Left ventricle myocardium inferior (tissue), 1 donor: ENCODE measurements around the gene YY1. TPM values are rescaled to one million over a fixed set of nuclear protein-coding genes. Genes with fewer than 3 reads are reported as not detected.

Experiments used
- DNase-seq: peaks from one replicate; pipeline ENCODE4 v3.0.0-alpha.2; 2020
- H3K27ac ChIP-seq: fragments of 200-600 bp; replicated peaks from 2 replicates; pipeline ENCODE4 v1.8.0; 2021
- H3K27me3 ChIP-seq: fragments of 200-600 bp; 2 replicates; pipeline ENCODE4 v1.8.0; 2021; ENCODE audit warnings: low read depth
- H3K36me3 ChIP-seq: fragments of 200-600 bp; 2 replicates; pipeline ENCODE4 v1.8.0; 2021
- H3K4me1 ChIP-seq: fragments of 200-600 bp; 2 replicates; pipeline ENCODE4 v1.8.0; 2021
- H3K4me3 ChIP-seq: fragments of 200-600 bp; 2 replicates; pipeline ENCODE4 v1.8.0; 2021; ENCODE audit warnings: mild to moderate bottlenecking, moderate library complexity
- H3K9me3 ChIP-seq: fragments of 200-600 bp; replicated peaks from 2 replicates; pipeline ENCODE4 v1.8.0; 2021
- CTCF ChIP-seq: fragments of 200-600 bp; IDR thresholded peaks from 2 replicates; pipeline ENCODE4 v1.8.0; 2021; ENCODE audit warnings: antibody characterized with exemption, mild to moderate bottlenecking, borderline replicate concordance
- intact Hi-C: fragments of 100-400 bp; cut with micrococcal nuclease; formaldehyde crosslinking; loops from one replicate; pipeline ENCODE4 v1.11.0; 2022
- total RNA-seq: library from RNA; stranded (reverse); fragmentation: NEBNext Ultra II Directional; extraction: Animal tissue kit (Norgen Biotek cat#: 25700); gene quantifications from one replicate; pipeline ENCODE4 v1.2.1, GENCODE V29; 2021
- donor health status: DM: no; HTN: yes; CAD: no; lungs with severe emphysema.

The YY1 gene
- total RNA-seq, 1 donor from 2014 or later = 44.7 TPM

DNA sequence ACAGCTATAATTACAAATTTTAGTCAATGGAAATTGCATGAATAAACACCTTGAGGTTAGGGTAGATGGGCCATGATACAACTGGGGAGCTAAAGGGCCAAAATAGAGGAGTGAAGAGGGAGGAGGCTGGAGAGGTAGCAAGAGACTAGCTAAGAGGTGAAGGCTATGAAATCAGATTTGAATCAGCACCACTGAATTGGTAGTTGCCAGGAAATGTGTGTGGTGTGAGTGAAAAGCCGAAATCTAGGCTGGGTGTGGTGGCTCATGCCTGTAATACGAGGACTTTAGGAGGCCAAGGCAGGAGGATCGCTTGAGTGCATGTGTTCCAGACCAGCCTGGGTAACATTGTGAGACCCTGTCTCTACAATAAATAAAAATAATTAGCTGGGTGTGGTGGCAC is 22.7 kb downstream of the YY1 start:
- Histone ChIP-seq H3K4me3 (no peak overlapping the region), H3K4me1 (peaks cover 61% of the 10 kb centered on the region), H3K27me3 (no peaks in the 10 kb centered on the region), H3K36me3 (peaks cover 18% of the 10 kb centered on the region), H3K27ac (peak overlapping the region; percentile 50), H3K9me3 (no peaks in the 10 kb centered on the region)
- intact Hi-C loops = no loop called here
- no peak for TF ChIP-seq CTCF
- DNase-seq = no peak

- no peak overlapping the region for H3K4me3 ChIP-seq
- DNase-seq = no peak
- H3K27ac ChIP-seq = peak overlapping the region; percentile 50
- intact Hi-C loops = no loop called here
- H3K27me3 ChIP-seq = no peaks in the 10 kb centered on the region
- peaks cover 18% of the 10 kb centered on the region for H3K36me3 ChIP-seq
- H3K9me3 ChIP-seq = no peaks in the 10 kb centered on the region
- TF ChIP-seq CTCF = no peak
- peaks cover 53% of the 10 kb centered on the region for H3K4me1 ChIP-seq
These were observed 23.6 kb downstream of the YY1 start for GRCh38 chr14:100262545-100262944.

DNA sequence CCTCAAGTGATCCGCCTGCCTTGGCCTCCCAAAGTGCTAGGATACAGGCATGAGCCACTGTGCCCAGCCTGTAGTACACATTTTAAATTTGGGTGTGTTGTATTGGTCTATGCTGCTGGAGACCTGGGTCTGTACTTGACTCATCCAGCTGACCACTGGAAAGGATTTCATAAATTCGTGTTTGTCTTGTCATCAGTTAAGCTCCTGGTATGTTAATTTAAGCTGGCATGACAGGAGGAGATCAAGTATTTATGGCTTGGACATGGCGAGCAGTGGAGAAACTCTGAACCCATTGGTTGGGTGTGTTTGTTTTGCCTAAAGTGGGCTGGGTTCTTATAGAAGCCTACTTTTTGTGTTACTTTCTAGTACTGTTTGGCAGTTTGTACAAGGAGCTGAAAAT is 24.2 kb downstream of the YY1 start:
- peaks cover 18% of the 10 kb centered on the region for H3K36me3 ChIP-seq
- intact Hi-C loops = no loop called here
- no peak overlapping the region for H3K4me3 ChIP-seq
- H3K4me1 ChIP-seq = peaks cover 53% of the 10 kb centered on the region
- H3K27me3 ChIP-seq = no peaks in the 10 kb centered on the region
- H3K9me3 ChIP-seq = no peaks in the 10 kb centered on the region
- peak overlapping the region; percentile 50 for H3K27ac ChIP-seq
- no peak for DNase-seq
- no peak for TF ChIP-seq CTCF

GRCh38 chr14:100267990-100268389 is 29.0 kb downstream of the YY1 start:
- H3K4me3 ChIP-seq = no peak overlapping the region
- intact Hi-C loops = no loop called here

GRCh38 chr14:100268591-100269207 is 29.8 kb downstream of the YY1 start:
- no peaks in the 10 kb centered on the region for H3K27me3 ChIP-seq
- H3K36me3 ChIP-seq = peaks cover 9% of the 10 kb centered on the region
- H3K27ac ChIP-seq = peak overlapping the region; percentile 1
- no peak for DNase-seq
- H3K4me1 ChIP-seq = peaks cover 49% of the 10 kb centered on the region
- intact Hi-C loops = no loop called here
- H3K9me3 ChIP-seq = no peaks in the 10 kb centered on the region
- no peak for TF ChIP-seq CTCF
- no peak overlapping the region for H3K4me3 ChIP-seq

More at GRCh38 chr14:100267990-100268389, 29.0 kb downstream of the YY1 start:
- Histone ChIP-seq H3K27me3 (no peaks in the 10 kb centered on the region), H3K9me3 (no peaks in the 10 kb centered on the region), H3K27ac (no peak overlapping the region), H3K4me1 (peaks cover 49% of the 10 kb centered on the region), H3K36me3 (peaks cover 16% of the 10 kb centered on the region)
- DNase-seq = no peak
- no peak for TF ChIP-seq CTCF
